ENCODE results near the gene FAM78B. TPM values are rescaled to one million over a fixed set of nuclear protein-coding genes. Genes with fewer than 3 reads are reported as not detected.

The FAM78B gene
- total RNA-seq, 1 donor, result 0.27 TPM

- no peak overlapping the region for H3K4me3 ChIP-seq (ENCODE audit: low read depth, low read length)
- no peak for DNase-seq (ENCODE audit: low read depth)
- no peak for TF ChIP-seq CTCF (IDR thresholded peaks at IDR 0.05; ENCODE audit: insufficient read depth, low read length)
Observed at GRCh38 chr1:166175032-166175431, 8.2 kb upstream of the FAM78B start.

DNA sequence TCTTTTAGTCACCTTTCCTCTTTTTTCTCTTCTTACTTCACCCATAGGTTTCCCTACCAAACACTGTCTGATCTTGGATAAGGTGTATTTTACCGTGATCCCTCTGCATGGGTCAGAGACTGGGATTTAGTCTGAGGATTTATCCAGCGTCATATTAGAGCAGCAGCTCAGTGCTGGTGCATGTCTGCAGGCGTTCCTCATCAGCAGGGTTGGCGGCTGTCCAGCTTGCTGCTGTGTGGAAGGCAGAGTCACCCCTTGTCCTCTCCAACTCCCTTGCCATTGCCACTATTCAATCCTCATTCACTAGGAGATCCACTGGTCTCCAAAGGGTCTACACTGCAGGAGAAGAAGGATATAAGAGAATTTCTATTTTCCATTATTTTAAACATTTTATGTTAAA, 7.3 kb upstream of the FAM78B start:
- peak; percentile 36 for DNase-seq (ENCODE audit: low read depth)
- H3K4me3 ChIP-seq (ENCODE audit: low read depth, low read length), result no peak overlapping the region
- TF ChIP-seq CTCF (IDR thresholded peaks at IDR 0.05; ENCODE audit: insufficient read depth, low read length), result no peak

GRCh38 chr1:166172106-166172505, 5.3 kb upstream of the FAM78B start:
- DNase-seq (ENCODE audit: low read depth), result peak; percentile 59
- H3K4me3 ChIP-seq (ENCODE audit: low read depth, low read length), result no peak overlapping the region
- TF ChIP-seq CTCF (IDR thresholded peaks at IDR 0.05; ENCODE audit: insufficient read depth, low read length), result no peak

DNA sequence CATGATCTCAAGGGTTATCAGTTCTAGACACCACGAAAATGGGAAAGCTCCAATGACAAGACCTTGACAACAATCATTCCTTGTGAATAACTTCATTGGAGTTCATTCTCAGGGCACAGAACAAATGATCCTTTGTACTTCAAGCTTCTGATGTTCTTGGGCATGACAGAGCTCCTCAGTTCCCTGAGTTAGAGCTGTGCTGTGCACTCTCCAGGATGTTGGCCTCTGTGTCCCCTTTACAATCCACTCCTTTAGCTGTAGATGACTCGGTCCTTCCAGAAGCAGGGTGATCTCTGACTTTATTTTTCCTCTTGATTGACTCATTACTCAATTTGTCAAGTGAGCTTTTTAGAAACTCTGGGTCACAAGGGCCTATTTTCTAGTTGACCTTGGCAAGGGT, 3.9 kb upstream of the FAM78B start:
- no peak for DNase-seq (ENCODE audit: low read depth)
- no peak overlapping the region for H3K4me3 ChIP-seq (ENCODE audit: low read depth, low read length)
- no peak for TF ChIP-seq CTCF (IDR thresholded peaks at IDR 0.05; ENCODE audit: insufficient read depth, low read length)

DNA sequence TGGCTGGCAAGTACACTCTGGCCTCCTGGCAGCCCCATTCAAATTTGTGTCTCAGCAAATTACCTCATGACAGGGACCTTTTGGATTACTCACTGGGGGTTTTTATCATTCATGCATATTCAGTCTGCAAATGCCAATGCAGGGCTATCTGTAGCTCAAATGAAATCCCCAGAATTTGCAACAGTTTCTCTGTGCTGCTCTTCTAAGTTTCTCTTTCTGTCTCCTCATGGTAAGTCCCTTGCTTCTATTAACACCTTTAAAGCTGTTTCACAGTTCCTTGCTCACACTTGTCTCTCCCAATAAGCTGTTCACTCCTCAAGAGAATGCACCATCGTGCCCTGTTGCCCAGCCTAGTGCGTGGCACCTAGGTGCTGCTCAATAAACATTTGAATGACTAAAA, 3.3 kb upstream of the FAM78B start:
- no peak for DNase-seq (ENCODE audit: low read depth)
- H3K4me3 ChIP-seq (ENCODE audit: low read depth, low read length), result no peak overlapping the region
- TF ChIP-seq CTCF (IDR thresholded peaks at IDR 0.05; ENCODE audit: insufficient read depth, low read length), result no peak

DNA sequence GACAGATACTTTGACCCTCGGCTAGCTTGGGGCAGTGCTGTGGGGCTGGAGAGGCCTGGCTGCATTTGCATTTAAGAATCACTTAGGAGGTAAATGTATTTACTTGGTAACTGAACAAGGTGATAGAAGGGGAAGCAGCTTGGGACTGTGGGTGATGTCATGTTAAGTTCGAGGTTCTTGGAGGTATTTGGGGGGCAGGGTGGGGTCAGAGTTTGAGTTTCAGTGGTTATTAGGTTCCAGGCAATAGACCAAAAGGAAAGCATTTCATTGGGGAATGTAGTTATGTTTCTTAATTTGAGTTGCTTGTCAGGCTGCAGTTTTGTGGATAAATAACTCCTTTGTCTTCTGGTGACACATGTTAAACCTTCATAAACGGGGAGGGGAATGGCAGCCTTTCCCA, 2.4 kb upstream of the FAM78B start:
- H3K4me3 ChIP-seq (ENCODE audit: low read depth, low read length), result no peak overlapping the region
- no peak for TF ChIP-seq CTCF (IDR thresholded peaks at IDR 0.05; ENCODE audit: insufficient read depth, low read length)
- no peak for DNase-seq (ENCODE audit: low read depth)

DNA sequence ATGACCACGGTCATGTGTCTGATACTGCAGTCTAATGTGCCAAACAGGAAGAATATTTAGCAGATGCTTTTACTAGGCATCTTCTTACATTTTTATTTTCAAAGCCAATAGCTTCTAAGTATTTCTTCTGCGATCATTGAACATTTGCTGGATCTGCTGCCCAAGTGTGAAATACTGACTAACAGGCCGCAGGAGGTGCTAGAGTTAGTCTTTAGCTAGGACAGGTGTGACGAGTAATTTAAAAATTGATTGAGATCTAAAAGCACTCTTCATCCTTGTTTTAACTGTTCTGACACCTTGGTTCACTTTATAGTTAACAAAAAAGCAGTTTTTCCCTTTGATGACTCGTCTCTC, 748 bp upstream of the FAM78B start:
- peak overlapping the region; percentile 74 for H3K4me3 ChIP-seq (ENCODE audit: low read depth, low read length)
- no peak for DNase-seq (ENCODE audit: low read depth)
- TF ChIP-seq CTCF (IDR thresholded peaks at IDR 0.05; ENCODE audit: insufficient read depth, low read length), result no peak

Data from fibroblast of the aortic adventitia (primary cell).